C4-2B (cell line): Measurements from ENCODE around the gene DAP3.
"Not testable (repeated sequence)": the region's sequence is repeated elsewhere in the genome, so short reads cannot be mapped to it uniquely, and the experiment has no call there.

Experiments used
- H3K27ac ChIP-seq: fragments of 450-650 bp; 2 replicates; pipeline ENCODE4 v1.5.1; 2017
- CTCF ChIP-seq: fragments of 450-650 bp; conservative IDR thresholded peaks from 2 replicates; pipeline ENCODE4 v1.5.1; 2017; ENCODE audit warnings: mild to moderate bottlenecking
- ZFX ChIP-seq: fragments of 450-650 bp; IDR thresholded peaks from 2 replicates; pipeline ENCODE4 v1.6.1; 2017

The DAP3 gene

GRCh38 chr1:155649676-155650075 is 39.2 kb upstream of the DAP3 start:
- no peak for TF ChIP-seq CTCF
- TF ChIP-seq ZFX, result no peak
- H3K27ac ChIP-seq, result no peak overlapping the region

GRCh38 chr1:155650231-155650757 is 38.6 kb upstream of the DAP3 start:
- TF ChIP-seq ZFX, result no peak
- TF ChIP-seq CTCF, result no peak
- peak overlapping the region; percentile 45; the same call in 1 of the 2 replicates for H3K27ac ChIP-seq

GRCh38 chr1:155651861-155652661 is 36.8 kb upstream of the DAP3 start:
- H3K27ac ChIP-seq, result peak overlapping the region; percentile 45; the same call in 1 of the 2 replicates
- TF ChIP-seq CTCF (no peak), ZFX (no peak)

- H3K27ac ChIP-seq, result no peak overlapping the region
- TF ChIP-seq ZFX, result no peak
- TF ChIP-seq CTCF, result no peak
Observed at GRCh38 chr1:155652951-155653350, 35.9 kb upstream of the DAP3 start.

- no peak overlapping the region for H3K27ac ChIP-seq
- TF ChIP-seq ZFX, result no peak
- TF ChIP-seq CTCF, result no peak
Observed at GRCh38 chr1:155657463-155657862, 31.4 kb upstream of the DAP3 start.

- H3K27ac ChIP-seq, result not testable (repeated sequence)
Observed at GRCh38 chr1:155661239-155661638, 27.7 kb upstream of the DAP3 start.

- no peak overlapping the region for H3K27ac ChIP-seq
- no peak for TF ChIP-seq CTCF
- TF ChIP-seq ZFX, result no peak
Observed at GRCh38 chr1:155669233-155670162, 19.4 kb upstream of the DAP3 start.
